Osteocyte (in vitro differentiated cells): ENCODE data around the gene AKIRIN2. TPM values are rescaled to one million over a fixed set of nuclear protein-coding genes. Genes with fewer than 3 reads are reported as not detected.

Source experiments
- DNase-seq: peaks from one replicate; pipeline ENCODE4 v3.0.0; 2021; ENCODE audit warnings: mixed read lengths; ENCODE audit not compliant: unreplicated experiment; ENCODE audit errors: extremely low spot score
- H3K27ac Mint-ChIP-seq: one replicate; pipeline ENCODE4 v1.8.0; 2021; ENCODE audit warnings: mild to moderate bottlenecking, mixed read lengths; ENCODE audit not compliant: unreplicated experiment
- H3K27me3 Mint-ChIP-seq: one replicate; pipeline ENCODE4 v1.8.0; 2021; ENCODE audit warnings: mixed read lengths; ENCODE audit not compliant: unreplicated experiment
- H3K36me3 Mint-ChIP-seq: one replicate; pipeline ENCODE4 v1.8.0; 2021; ENCODE audit warnings: mixed read lengths; ENCODE audit not compliant: unreplicated experiment
- H3K4me1 Mint-ChIP-seq: one replicate; pipeline ENCODE4 v1.8.0; 2021; ENCODE audit warnings: mixed read lengths; ENCODE audit not compliant: unreplicated experiment
- H3K4me3 Mint-ChIP-seq: one replicate; pipeline ENCODE4 v1.8.0; 2021; ENCODE audit warnings: mild to moderate bottlenecking, moderate library complexity, mixed read lengths; ENCODE audit not compliant: unreplicated experiment
- H3K9me3 Mint-ChIP-seq: one replicate; pipeline ENCODE4 v1.8.0; 2021; ENCODE audit warnings: mixed read lengths; ENCODE audit not compliant: unreplicated experiment
- CTCF ChIP-seq: fragments of 200-600 bp; sonication (generic); IDR thresholded peaks from 2 replicates; pipeline ENCODE4 v1.5.0; 2021; ENCODE audit warnings: antibody characterized with exemption, mild to moderate bottlenecking, moderate library complexity
- total RNA-seq: library from RNA; stranded (reverse); gene quantifications from 2 replicates; pipeline ENCODE4 v1.2.1, GENCODE V29; 2021

AKIRIN2 gene
- total RNA-seq, 1 donor from 2014 or later: 68.1 TPM

- H3K4me3 Mint-ChIP-seq: no peak overlapping the region
- peak overlapping the region; percentile 19 for H3K27ac Mint-ChIP-seq
These were observed 41.7 kb downstream of the AKIRIN2 start for GRCh38 chr6:87660226-87660911.

GRCh38 chr6:87658516-87658915 lies 43.5 kb downstream of the AKIRIN2 start:
- Mint-ChIP-seq H3K4me1 (peaks cover 25% of the 10 kb centered on the region), H3K36me3 (peaks cover 29% of the 10 kb centered on the region), H3K27me3 (no peaks in the 10 kb centered on the region), H3K4me3 (no peak overlapping the region), H3K9me3 (no peaks in the 10 kb centered on the region), H3K27ac (no peak overlapping the region)
- no peak for TF ChIP-seq CTCF
- DNase-seq: no peak

More at GRCh38 chr6:87660226-87660911, 41.7 kb downstream of the AKIRIN2 start:
- H3K36me3 Mint-ChIP-seq: peaks cover 22% of the 10 kb centered on the region
- H3K27me3 Mint-ChIP-seq: no peaks in the 10 kb centered on the region
- no peak for DNase-seq
- peaks cover 28% of the 10 kb centered on the region for H3K4me1 Mint-ChIP-seq
- TF ChIP-seq CTCF: no peak
- no peaks in the 10 kb centered on the region for H3K9me3 Mint-ChIP-seq

- peak overlapping the region; percentile 19 for H3K27ac Mint-ChIP-seq
- DNase-seq: no peak
- TF ChIP-seq CTCF: no peak
These were observed 45.2 kb downstream of the AKIRIN2 start for GRCh38 chr6:87656857-87657256.

GRCh38 chr6:87655824-87656223 lies 46.2 kb downstream of the AKIRIN2 start:
- H3K36me3 Mint-ChIP-seq: peaks cover 30% of the 10 kb centered on the region
- peaks cover 22% of the 10 kb centered on the region for H3K4me1 Mint-ChIP-seq
- DNase-seq: no peak
- TF ChIP-seq CTCF: no peak
- no peaks in the 10 kb centered on the region for H3K9me3 Mint-ChIP-seq
- no peaks in the 10 kb centered on the region for H3K27me3 Mint-ChIP-seq
- no peak overlapping the region for H3K4me3 Mint-ChIP-seq
- no peak overlapping the region for H3K27ac Mint-ChIP-seq

More at GRCh38 chr6:87656857-87657256, 45.2 kb downstream of the AKIRIN2 start:
- Mint-ChIP-seq H3K4me1 (peaks cover 22% of the 10 kb centered on the region), H3K4me3 (no peak overlapping the region), H3K9me3 (no peaks in the 10 kb centered on the region), H3K36me3 (peaks cover 31% of the 10 kb centered on the region), H3K27me3 (no peaks in the 10 kb centered on the region)

- peak overlapping the region; percentile 21 for H3K27ac Mint-ChIP-seq
- H3K36me3 Mint-ChIP-seq: peaks cover 29% of the 10 kb centered on the region
- DNase-seq: no peak
- H3K4me1 Mint-ChIP-seq: peaks cover 14% of the 10 kb centered on the region
- no peaks in the 10 kb centered on the region for H3K27me3 Mint-ChIP-seq
- no peak for TF ChIP-seq CTCF
- H3K9me3 Mint-ChIP-seq: no peaks in the 10 kb centered on the region
- no peak overlapping the region for H3K4me3 Mint-ChIP-seq
These were observed 47.1 kb downstream of the AKIRIN2 start for GRCh38 chr6:87654875-87655454.
